Endodermal cell (in vitro differentiated cells): ENCODE data around the gene ACOX3. TPM values are rescaled to one million over a fixed set of nuclear protein-coding genes. Genes with fewer than 3 reads are reported as not detected.

Source experiments
- DNase-seq: peaks from one replicate; pipeline ENCODE4 v3.0.0-alpha.2; 2017
- H3K27ac ChIP-seq: 2 replicates; pipeline ENCODE4 v1.5.1; 2013; ENCODE audit warnings: mild to moderate bottlenecking, low read depth, low read length, moderate library complexity
- H3K27me3 ChIP-seq: 2 replicates; pipeline ENCODE4 v1.6.1; 2013; ENCODE audit warnings: mild to moderate bottlenecking, low read length, moderate library complexity; ENCODE audit not compliant: insufficient read depth, control insufficient read depth, poor library complexity, severe bottlenecking
- H3K36me3 ChIP-seq: 2 replicates; pipeline ENCODE4 v1.7.0; 2013; ENCODE audit warnings: mild to moderate bottlenecking, low read length, moderate library complexity; ENCODE audit not compliant: control insufficient read depth, insufficient read depth
- H3K4me1 ChIP-seq: one replicate; pipeline ENCODE4 v1.7.0; 2013; ENCODE audit warnings: low read length; ENCODE audit not compliant: control insufficient read depth, insufficient read depth
- H3K4me3 ChIP-seq: 2 replicates; pipeline ENCODE4 v1.5.1; 2013; ENCODE audit warnings: mild to moderate bottlenecking, low read length, moderate library complexity
- H3K9ac ChIP-seq: 2 replicates; pipeline ENCODE4 v1.6.1; 2013; ENCODE audit warnings: mild to moderate bottlenecking, low read length, moderate library complexity; ENCODE audit not compliant: poor library complexity, severe bottlenecking; ENCODE audit errors: extremely low read depth
- H3K9me3 ChIP-seq: 2 replicates; pipeline ENCODE4 v1.6.1; 2013; ENCODE audit warnings: mild to moderate bottlenecking, low read length, moderate library complexity; ENCODE audit not compliant: control insufficient read depth
- H3K27ac Mint-ChIP-seq: 2 replicates; pipeline ENCODE4 v1.8.0; 2020; ENCODE audit warnings: mixed read lengths
- H3K27me3 Mint-ChIP-seq: 2 replicates; pipeline ENCODE4 v1.8.0; 2021; ENCODE audit warnings: mild to moderate bottlenecking, mixed read lengths; ENCODE audit not compliant: insufficient read depth
- H3K36me3 Mint-ChIP-seq: 2 replicates; pipeline ENCODE4 v1.8.0; 2020; ENCODE audit warnings: low read depth, mixed read lengths
- H3K4me1 Mint-ChIP-seq: 2 replicates; pipeline ENCODE4 v1.8.0; 2020; ENCODE audit warnings: mixed read lengths
- H3K4me3 Mint-ChIP-seq: 2 replicates; pipeline ENCODE4 v1.8.0; 2020; ENCODE audit warnings: mild to moderate bottlenecking, moderate library complexity, mixed read lengths
- H3K9me3 Mint-ChIP-seq: 2 replicates; pipeline ENCODE4 v1.8.0; 2020; ENCODE audit warnings: mild to moderate bottlenecking, mixed read lengths
- WGBS, 2 experiments: methylation state at CpG; one replicate each; pipeline versions ENCODE4 v1.1.5 to v1.1.7; 2013; ENCODE audit warnings: missing lambda C conversion rate in 2 of 2, mixed read lengths in 1 of 2; ENCODE audit not compliant: insufficient coverage in 1 of 2, insufficient read length in 1 of 2; 5-methylcytosine and 5-hydroxymethylcytosine counted together
- total RNA-seq, 2 donors: library from RNA; stranded (reverse); fragmentation: NEBNext Ultra II Directional in 1 of 2; extraction: Animal tissue kit (Norgen Biotek cat#: 25700) in 1 of 2; gene quantifications; 2 replicates in 1 of 2; 3 replicates in 1 of 2; pipeline ENCODE4 v1.2.1, GENCODE V29; 2021
- TF ChIP-seq, protein P1 (sequence below): fragments of 200-600 bp; sonication (generic); conservative IDR thresholded peaks from 2 replicates; pipeline ENCODE4 v1.5.0; 2021; ENCODE audit warnings: antibody characterized with exemption, mild to moderate bottlenecking

The ACOX3 gene
- total RNA-seq, 2 donors from 2014 or later: 55.1 to 146 TPM

DNA sequence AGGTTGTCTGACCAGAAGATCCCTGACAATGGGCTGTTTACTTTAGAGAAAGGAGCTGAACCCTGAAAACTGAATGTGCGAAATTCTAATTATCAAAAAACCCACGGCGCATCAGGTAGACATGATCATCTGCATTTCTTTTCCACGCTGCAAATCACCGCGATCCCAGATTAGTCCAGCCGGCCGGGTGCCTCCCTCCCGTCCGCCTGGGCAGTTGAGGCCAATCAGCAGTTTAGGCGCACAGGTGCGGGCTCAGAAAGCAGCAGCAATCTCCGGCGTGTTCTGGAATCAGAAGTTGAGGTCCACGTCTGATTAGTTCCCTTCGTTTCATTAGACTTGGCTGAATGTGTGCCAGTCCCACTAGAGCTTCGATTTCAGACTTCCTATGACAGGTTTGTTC, 73.9 kb downstream of the ACOX3 start:
- no peak overlapping the region for H3K27ac Mint-ChIP-seq
- WGBS, 2 experiments: 92 to 96% methylated on average over 17 of the region's 17 CpGs

DNA sequence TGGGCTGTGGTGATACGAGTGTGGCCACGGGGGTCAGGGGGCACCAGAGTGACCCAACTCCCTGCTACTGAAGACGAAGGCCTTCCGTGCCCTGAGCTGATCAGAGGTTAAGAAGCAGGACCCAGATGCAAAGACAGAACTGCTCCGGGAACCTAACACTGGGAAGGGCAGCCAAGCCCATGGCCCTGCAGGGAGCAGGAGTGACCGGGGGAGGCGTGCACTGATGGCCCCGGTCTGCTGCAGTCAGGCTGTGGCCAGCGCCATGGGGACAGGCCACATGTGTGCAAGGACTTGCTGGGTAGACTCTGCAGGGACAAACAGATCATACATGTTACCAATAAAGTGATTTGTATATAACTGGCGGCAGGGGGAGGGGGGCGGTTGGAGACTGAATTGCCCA, 74.6 kb downstream of the ACOX3 start:
- H3K4me1 Mint-ChIP-seq: no peaks in the 10 kb centered on the region
- H3K36me3 ChIP-seq: peaks cover 31% of the 10 kb centered on the region
- peaks cover 20% of the 10 kb centered on the region for H3K9me3 Mint-ChIP-seq
- no peak overlapping the region for H3K27ac ChIP-seq
- H3K27ac Mint-ChIP-seq: no peak overlapping the region
- H3K36me3 Mint-ChIP-seq: peaks cover 29% of the 10 kb centered on the region
- H3K27me3 Mint-ChIP-seq: peaks cover 2% of the 10 kb centered on the region
- TF ChIP-seq, protein P1, sequence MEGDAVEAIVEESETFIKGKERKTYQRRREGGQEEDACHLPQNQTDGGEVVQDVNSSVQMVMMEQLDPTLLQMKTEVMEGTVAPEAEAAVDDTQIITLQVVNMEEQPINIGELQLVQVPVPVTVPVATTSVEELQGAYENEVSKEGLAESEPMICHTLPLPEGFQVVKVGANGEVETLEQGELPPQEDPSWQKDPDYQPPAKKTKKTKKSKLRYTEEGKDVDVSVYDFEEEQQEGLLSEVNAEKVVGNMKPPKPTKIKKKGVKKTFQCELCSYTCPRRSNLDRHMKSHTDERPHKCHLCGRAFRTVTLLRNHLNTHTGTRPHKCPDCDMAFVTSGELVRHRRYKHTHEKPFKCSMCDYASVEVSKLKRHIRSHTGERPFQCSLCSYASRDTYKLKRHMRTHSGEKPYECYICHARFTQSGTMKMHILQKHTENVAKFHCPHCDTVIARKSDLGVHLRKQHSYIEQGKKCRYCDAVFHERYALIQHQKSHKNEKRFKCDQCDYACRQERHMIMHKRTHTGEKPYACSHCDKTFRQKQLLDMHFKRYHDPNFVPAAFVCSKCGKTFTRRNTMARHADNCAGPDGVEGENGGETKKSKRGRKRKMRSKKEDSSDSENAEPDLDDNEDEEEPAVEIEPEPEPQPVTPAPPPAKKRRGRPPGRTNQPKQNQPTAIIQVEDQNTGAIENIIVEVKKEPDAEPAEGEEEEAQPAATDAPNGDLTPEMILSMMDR: no peak
- H3K9me3 ChIP-seq: peaks cover 20% of the 10 kb centered on the region
- 93 to 95% methylated on average over 9 to 11 of the region's 11 CpGs for WGBS, 2 experiments
- H3K4me3 ChIP-seq: no peak overlapping the region
- H3K27me3 ChIP-seq: no peaks in the 10 kb centered on the region
- no peak overlapping the region for H3K9ac ChIP-seq
- no peaks in the 10 kb centered on the region for H3K4me1 ChIP-seq
- H3K4me3 Mint-ChIP-seq: no peak overlapping the region
- DNase-seq: no peak

More for the DNA sequence above, 73.9 kb downstream of the ACOX3 start:
- Mint-ChIP-seq H3K4me3 (no peak overlapping the region), H3K36me3 (peaks cover 29% of the 10 kb centered on the region), H3K27me3 (peaks cover 2% of the 10 kb centered on the region), H3K9me3 (peaks cover 15% of the 10 kb centered on the region), H3K4me1 (no peaks in the 10 kb centered on the region)
- no peak overlapping the region for H3K9ac ChIP-seq
- no peak overlapping the region for H3K27ac ChIP-seq
- peaks cover 31% of the 10 kb centered on the region for H3K36me3 ChIP-seq
- H3K4me1 ChIP-seq: no peaks in the 10 kb centered on the region
- DNase-seq: no peak
- no peaks in the 10 kb centered on the region for H3K27me3 ChIP-seq
- TF ChIP-seq, protein P1: no peak
- no peak overlapping the region for H3K4me3 ChIP-seq
- peaks cover 17% of the 10 kb centered on the region for H3K9me3 ChIP-seq

DNA sequence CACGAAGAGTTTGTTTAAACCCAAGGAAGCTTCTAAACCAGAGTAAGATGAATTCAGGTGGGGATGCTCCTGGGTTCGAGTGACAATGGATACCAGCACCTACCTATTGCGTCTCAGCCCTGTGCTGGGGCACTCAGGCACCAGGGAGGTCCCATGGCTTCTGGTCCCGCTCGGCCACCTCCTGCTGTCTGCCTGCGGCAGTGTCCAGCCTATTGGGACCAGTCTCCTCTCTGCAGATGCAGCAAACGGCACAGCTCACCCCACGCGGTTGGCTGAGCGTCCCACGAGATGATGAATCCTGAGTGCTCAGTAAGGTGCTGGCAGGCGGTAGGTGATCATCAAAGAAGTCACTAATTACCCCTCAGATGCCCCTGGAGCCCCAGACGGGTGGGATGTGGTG, 75.2 kb downstream of the ACOX3 start:
- Histone ChIP-seq H3K4me3 (no peak overlapping the region), H3K4me1 (no peaks in the 10 kb centered on the region), H3K27me3 (no peaks in the 10 kb centered on the region), H3K9ac (no peak overlapping the region), H3K27ac (no peak overlapping the region), H3K9me3 (peaks cover 20% of the 10 kb centered on the region), H3K36me3 (peaks cover 31% of the 10 kb centered on the region)
- H3K4me1 Mint-ChIP-seq: no peaks in the 10 kb centered on the region
- TF ChIP-seq, protein P1: no peak
- WGBS, 2 experiments: 89 to 93% methylated on average over 10 to 13 of the region's 13 CpGs
- peaks cover 29% of the 10 kb centered on the region for H3K36me3 Mint-ChIP-seq
- no peak for DNase-seq
- peaks cover 24% of the 10 kb centered on the region for H3K9me3 Mint-ChIP-seq
- no peak overlapping the region for H3K27ac Mint-ChIP-seq
- peaks cover 2% of the 10 kb centered on the region for H3K27me3 Mint-ChIP-seq
- H3K4me3 Mint-ChIP-seq: no peak overlapping the region
